ENCODE results near the gene SLC5A12.

Gene SLC5A12, protein sequence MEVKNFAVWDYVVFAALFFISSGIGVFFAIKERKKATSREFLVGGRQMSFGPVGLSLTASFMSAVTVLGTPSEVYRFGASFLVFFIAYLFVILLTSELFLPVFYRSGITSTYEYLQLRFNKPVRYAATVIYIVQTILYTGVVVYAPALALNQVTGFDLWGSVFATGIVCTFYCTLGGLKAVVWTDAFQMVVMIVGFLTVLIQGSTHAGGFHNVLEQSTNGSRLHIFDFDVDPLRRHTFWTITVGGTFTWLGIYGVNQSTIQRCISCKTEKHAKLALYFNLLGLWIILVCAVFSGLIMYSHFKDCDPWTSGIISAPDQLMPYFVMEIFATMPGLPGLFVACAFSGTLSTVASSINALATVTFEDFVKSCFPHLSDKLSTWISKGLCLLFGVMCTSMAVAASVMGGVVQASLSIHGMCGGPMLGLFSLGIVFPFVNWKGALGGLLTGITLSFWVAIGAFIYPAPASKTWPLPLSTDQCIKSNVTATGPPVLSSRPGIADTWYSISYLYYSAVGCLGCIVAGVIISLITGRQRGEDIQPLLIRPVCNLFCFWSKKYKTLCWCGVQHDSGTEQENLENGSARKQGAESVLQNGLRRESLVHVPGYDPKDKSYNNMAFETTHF

GRCh38 chr11:26721948-26722475, at the start of gene SLC5A12:
SLC5A12 (minus strand) TSS chr11:26722060; CDS start chr11:26721714, 346 bp downstream.
- no peak for DNase-seq (ENCODE audit: low read depth)

DNA sequence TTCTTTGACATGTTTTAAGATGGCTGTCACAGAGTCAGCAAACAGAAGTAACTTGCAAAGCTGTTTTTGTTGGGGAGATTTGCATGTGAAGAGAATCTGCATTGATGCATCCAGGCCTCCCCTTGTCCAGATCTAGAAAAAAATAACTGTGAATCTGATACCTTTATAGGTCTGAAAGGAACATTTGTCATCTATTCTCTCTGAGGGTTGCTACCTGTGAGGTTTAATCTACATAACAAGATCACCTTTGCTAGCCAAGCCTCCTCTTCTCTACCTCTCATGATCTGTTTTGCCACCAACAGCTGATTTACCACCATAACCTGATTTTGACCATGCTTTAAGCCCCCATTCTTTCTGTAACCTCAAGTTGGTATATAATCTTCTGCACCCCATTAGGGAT, 47.2 kb upstream of the SLC5A12 start:
- DNase-seq (ENCODE audit: low read depth): no peak

DNA sequence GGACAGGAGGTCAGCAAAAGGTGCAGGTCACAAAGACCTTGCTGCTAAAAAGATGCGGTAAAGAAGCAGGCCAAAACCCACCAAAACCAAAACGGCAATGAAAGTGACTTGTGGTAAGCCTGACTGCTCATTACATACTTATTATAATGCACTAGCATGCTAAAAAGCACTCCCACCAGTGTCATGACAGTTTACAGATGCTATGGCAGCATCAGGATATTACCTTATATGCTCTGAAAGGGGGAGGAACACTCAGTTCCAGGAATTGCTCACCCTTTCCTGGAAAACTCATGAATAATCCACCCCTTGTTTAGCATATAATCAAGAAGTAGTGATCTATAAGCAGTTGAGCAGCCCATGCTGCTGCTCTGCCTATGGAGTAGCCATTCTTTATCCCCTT, 45.2 kb upstream of the SLC5A12 start:
- DNase-seq (ENCODE audit: low read depth): no peak

DNA sequence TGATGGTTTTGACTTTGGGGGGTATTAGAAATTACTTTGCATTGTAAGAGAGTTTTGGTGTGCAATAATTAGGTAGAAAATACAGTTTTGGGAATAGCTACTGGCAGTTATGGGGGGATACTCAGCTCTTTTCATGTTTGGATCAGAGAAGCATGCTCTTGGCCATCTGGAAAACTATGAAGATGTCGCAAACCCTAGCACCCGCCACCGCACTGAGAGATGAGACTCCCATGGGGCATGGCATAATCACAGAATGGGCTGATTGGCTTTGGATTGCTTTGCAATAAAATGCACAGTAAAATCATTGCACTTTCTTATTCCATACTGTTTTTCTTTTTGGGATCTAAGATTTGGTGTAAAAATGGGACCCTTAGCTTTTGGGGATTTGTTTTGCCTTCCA, 43.5 kb upstream of the SLC5A12 start:
- no peak for DNase-seq (ENCODE audit: low read depth)

- DNase-seq (ENCODE audit: low read depth): no peak
These were observed 43.0 kb upstream of the SLC5A12 start for GRCh38 chr11:26764825-26765224.

DNA sequence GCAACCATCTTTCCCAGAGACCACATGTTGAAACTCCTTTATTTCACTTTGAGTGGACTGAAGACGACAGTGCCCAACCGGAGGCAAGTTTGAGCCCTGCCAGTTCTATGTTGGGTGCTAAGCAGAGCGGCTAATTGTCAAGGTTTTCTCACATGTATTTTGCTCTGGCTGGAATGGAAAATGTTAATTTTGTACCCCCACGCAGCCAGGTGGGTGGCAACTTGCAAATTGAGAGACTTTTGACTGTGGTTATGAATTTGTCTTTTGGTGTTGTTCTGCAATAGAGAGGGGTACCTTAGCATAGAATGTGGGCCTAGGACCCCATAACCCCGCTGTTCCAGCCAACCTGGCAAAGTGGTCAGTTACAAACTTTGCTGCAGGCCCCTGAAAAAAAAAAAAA, 42.5 kb upstream of the SLC5A12 start:
- no peak for DNase-seq (ENCODE audit: low read depth)

GRCh38 chr11:26762089-26762488, 40.2 kb upstream of the SLC5A12 start:
- no peak for DNase-seq (ENCODE audit: low read depth)

DNA sequence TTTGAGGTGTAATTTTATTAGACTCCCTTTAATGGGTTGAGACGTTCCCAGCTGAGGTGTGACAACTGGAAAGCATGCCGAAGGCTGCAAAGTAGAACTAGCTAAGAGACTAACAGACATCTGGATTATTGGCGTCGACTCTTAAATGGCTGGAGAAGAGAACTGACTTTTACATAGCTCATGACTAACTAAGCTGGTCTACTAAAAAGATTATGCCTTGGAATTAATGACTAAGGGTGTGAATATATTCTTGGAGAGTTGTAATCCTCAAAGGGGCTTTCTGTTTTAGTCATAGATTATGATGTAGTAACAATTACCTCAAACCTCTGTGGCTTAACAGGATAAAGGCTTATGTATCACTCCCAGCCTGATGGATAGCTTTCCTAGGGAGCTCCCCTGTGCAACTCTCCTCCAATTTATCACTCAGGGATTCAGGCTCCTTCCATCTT, 39.5 kb upstream of the SLC5A12 start:
- no peak for DNase-seq (ENCODE audit: low read depth)

GRCh38 chr11:26757995-26758394, 36.1 kb upstream of the SLC5A12 start:
- DNase-seq (ENCODE audit: low read depth): no peak

DNA sequence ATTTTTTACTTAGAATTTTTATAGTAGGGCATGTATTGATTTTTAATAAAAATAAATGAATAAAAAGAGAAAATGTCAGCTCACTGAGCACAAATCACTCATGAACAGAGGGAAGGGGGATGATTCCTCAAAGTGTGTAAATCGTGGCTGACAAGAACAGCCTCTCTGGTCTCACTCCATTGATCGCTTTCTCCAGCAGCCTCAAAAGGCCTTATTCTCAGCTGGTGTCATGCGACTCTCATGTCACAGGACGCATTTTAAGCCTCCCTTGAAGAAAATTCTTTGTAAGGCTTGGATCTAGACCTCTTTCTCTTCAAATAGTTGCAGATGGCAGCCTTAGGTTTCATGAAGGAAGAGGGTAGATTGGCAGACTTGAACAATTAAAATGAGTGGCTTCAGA, 33.9 kb upstream of the SLC5A12 start:
- DNase-seq (ENCODE audit: low read depth): no peak

- peak; percentile 62 for DNase-seq (ENCODE audit: low read depth)
These were observed 32.1 kb upstream of the SLC5A12 start for GRCh38 chr11:26753723-26754504.

DNA sequence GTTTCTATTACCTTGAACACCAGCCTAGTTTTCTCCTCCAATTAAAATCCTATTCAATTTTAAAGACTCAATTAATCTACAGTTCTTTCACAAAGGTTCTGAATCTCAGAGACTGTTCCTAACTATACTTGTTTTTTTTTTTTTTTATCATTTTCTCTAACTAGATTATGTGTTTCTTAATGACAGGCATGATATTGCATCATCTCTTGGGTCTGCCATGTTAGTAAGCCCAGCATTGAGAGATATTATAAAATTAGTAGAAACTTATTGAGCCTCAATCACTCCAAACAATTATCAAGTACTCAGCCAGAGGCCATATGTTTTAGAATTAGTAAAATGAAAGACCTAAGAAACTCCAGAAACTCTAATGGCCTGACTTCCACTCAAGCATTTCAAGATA, 28.1 kb upstream of the SLC5A12 start:
- no peak for DNase-seq (ENCODE audit: low read depth)

DNA sequence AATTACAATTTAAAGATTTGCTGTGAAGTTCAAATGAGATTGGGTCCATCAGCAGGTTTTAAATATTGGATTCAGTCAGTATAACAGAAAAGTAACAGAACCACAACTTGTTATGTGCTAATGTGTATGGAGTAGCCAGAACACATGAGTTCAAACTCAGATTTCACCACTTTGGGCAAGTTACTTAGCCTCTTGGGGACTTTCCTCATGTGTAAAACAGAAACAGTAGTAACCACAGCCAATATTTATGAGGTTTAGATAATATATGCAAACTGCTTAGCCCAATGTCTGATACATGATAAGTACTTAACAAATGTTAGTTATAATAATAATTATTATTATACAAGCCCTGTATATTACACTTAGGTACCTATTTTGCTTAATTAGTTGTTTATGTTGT, 21.8 kb upstream of the SLC5A12 start:
- no peak for DNase-seq (ENCODE audit: low read depth)

GRCh38 chr11:26742966-26743365, 21.1 kb upstream of the SLC5A12 start:
- DNase-seq (ENCODE audit: low read depth): no peak

DNA sequence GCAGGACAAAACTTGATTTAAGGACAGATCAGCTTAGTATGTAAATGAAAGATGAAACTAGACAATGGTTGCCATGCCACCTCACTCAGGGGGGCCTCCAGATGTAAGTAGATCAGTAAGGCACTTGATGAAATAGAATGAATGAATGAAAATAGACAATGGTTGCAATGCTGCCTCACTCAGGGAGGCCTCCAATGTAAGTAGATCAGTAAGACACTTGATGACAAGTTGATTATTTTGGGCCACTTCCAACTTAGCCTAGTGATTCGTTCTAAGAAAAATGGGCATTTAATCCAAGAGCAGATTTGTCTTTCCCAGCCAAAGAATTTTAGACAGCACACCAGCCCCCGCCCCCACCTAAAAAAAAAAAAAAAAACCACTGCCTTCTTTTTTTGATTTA, 19.2 kb upstream of the SLC5A12 start:
- peak; percentile 84 for DNase-seq (ENCODE audit: low read depth)

DNA sequence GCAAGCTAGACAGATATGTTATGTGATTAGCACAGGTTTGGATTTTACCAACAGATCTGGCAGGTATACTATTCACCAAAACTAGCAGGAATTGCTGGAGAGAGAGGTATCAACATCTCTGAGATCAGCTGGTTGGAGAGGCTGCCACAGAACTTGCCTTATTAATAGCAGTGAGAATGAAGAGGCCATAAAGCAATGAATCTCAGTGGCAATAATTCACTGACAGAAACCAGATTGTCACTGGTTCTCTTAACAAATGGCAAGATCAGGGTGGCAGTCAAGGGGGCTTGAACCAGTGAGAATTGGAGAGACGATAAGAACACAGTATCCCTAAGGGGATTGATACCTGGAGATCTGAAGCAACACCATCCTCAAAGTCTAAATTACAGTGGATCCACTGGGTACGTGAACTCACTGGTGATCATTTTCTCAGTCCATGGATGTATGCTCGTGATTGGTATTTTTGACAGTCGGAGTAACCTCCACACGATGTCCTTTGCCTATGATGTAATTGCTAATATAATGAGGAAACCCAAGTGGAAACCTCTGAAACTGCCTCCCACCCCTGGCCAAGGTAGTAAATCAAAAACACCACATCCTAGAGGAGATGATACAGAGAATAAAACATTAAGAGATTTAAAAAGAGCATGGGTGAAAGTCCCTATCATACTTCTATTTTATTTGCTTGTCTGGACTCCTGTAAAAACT, 17.7 kb upstream of the SLC5A12 start:
- DNase-seq (ENCODE audit: low read depth): no peak

GRCh38 chr11:26734691-26735090, 12.8 kb upstream of the SLC5A12 start:
- DNase-seq (ENCODE audit: low read depth): no peak

- DNase-seq (ENCODE audit: low read depth): no peak
These were observed 9.2 kb upstream of the SLC5A12 start for GRCh38 chr11:26731084-26731456.

- DNase-seq (ENCODE audit: low read depth): no peak
These were observed 8.7 kb upstream of the SLC5A12 start for GRCh38 chr11:26730414-26731083.

- no peak for DNase-seq (ENCODE audit: low read depth)
These were observed 7.4 kb upstream of the SLC5A12 start for GRCh38 chr11:26729284-26729683.

DNA sequence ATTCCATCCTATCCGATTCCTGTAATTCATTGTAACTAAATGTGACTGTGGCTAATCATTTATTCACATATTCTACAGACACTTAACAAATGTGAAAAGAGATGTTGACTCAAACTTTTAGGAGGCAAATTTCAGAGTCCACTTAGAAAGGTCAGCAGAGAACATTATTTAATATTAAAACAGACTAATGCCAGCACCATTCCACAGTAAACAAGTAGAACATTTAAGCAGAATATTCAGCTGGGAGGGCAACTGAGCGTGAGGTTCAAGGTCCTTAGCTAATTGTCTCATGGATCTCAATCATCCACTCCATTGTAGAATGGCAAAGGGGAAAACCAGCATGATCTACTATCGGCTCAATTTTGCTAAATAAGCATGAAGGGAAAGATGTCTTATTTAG, 5.1 kb upstream of the SLC5A12 start:
- DNase-seq (ENCODE audit: low read depth): no peak
